IMR-90 (cell line): ENCODE data around the gene ANP32B. TPM values are rescaled to one million over a fixed set of nuclear protein-coding genes. Genes with fewer than 3 reads are reported as not detected.
A peak's percentile ranks its signal among the peaks of the same experiment; 100 is the strongest.

ENCODE experiments used
- ATAC-seq: fragments of 200-7000 bp; cut with Tn5 transposase; 2 replicates; pipeline ENCODE4 v1.9.1; 2020; ENCODE audit warnings: low read depth, mild to moderate bottlenecking, moderate library complexity
- BruUV-seq: library from RNA; stranded (reverse); fragments of 400-500 nt; replicated peaks from 2 replicates; lab custom pipeline; 2021; lab: Mats Ljungman, UMichigan
- CTCF ChIA-PET: fragments of 300-600 bp; formaldehyde crosslinking; extraction: SDS; loops from one replicate; lab custom pipeline; 2021; ENCODE audit warnings: antibody characterized with exemption; lab: Yijun Ruan, JAX
- POLR2A ChIA-PET: fragments of 300-600 bp; sonication (Branson Sonifier 250); formaldehyde crosslinking; loops from one replicate; lab custom pipeline; 2022; ENCODE audit warnings: antibody characterized with exemption; ENCODE audit not compliant: unreplicated experiment; lab: Charles Lee
- DNase-seq: peaks from one replicate; pipeline ENCODE4 v3.0.0; 2013
- H2AFZ ChIP-seq: replicated peaks from 2 replicates; pipeline ENCODE3; 2013; ENCODE audit warnings: low read length, mild to moderate bottlenecking; ENCODE audit not compliant: poor library complexity
- H2AK5ac ChIP-seq: 2 replicates; pipeline ENCODE4 v1.6.1; 2013; ENCODE audit warnings: low read depth, low read length, inconsistent platforms
- H2AK9ac ChIP-seq: replicated peaks from 2 replicates; pipeline ENCODE3; 2013; ENCODE audit warnings: mild to moderate bottlenecking, low read depth, low read length, moderate library complexity; ENCODE audit not compliant: poor library complexity
- H2BK120ac ChIP-seq: 2 replicates; pipeline ENCODE4 v1.6.1; 2013; ENCODE audit warnings: low read depth, low read length, inconsistent platforms
- H2BK15ac ChIP-seq: 3 replicates; pipeline ENCODE4 v1.6.1; 2013; ENCODE audit warnings: low read depth, low read length, inconsistent platforms
- H2BK20ac ChIP-seq: 2 replicates; pipeline ENCODE4 v1.6.1; 2013; ENCODE audit warnings: low read depth, mild to moderate bottlenecking, inconsistent platforms, low read length, moderate library complexity
- H2BK5ac ChIP-seq: 2 replicates; pipeline ENCODE4 v1.6.1; 2013; ENCODE audit warnings: mild to moderate bottlenecking, low read depth, low read length, inconsistent platforms; ENCODE audit not compliant: poor library complexity, severe bottlenecking
- H3K14ac ChIP-seq: replicated peaks from 2 replicates; pipeline ENCODE4 v1.6.1; 2013; ENCODE audit warnings: low read depth, low read length, inconsistent platforms
- H3K18ac ChIP-seq: 2 replicates; pipeline ENCODE4 v1.6.1; 2013; ENCODE audit warnings: low read depth, low read length, control low read depth
- H3K23ac ChIP-seq: 2 replicates; pipeline ENCODE4 v1.6.1; 2013; ENCODE audit warnings: low read depth, low read length, inconsistent platforms
- H3K27ac ChIP-seq: 2 replicates; pipeline ENCODE4 v1.5.1; 2013; ENCODE audit warnings: mild to moderate bottlenecking, control low read depth, low read length; ENCODE audit not compliant: insufficient read depth
- H3K27me3 ChIP-seq: 2 replicates; pipeline ENCODE4 v1.6.1; 2013; ENCODE audit warnings: low read length; ENCODE audit not compliant: control insufficient read depth, insufficient read depth
- H3K36me3 ChIP-seq: 2 replicates; pipeline ENCODE4 v1.6.1; 2013; ENCODE audit warnings: low read length, mixed read lengths; ENCODE audit not compliant: control insufficient read depth, insufficient read depth
- H3K4ac ChIP-seq: 2 replicates; pipeline ENCODE4 v1.6.1; 2013; ENCODE audit warnings: low read depth, low read length, inconsistent platforms
- H3K4me1 ChIP-seq: 2 replicates; pipeline ENCODE4 v1.6.1; 2013; ENCODE audit warnings: low read length, mixed read lengths; ENCODE audit not compliant: control insufficient read depth, insufficient read depth
- H3K4me2 ChIP-seq: 2 replicates; pipeline ENCODE4 v1.6.1; 2013; ENCODE audit warnings: low read depth, mild to moderate bottlenecking, control low read depth, low read length, moderate library complexity
- H3K4me3 ChIP-seq: 2 replicates; pipeline ENCODE4 v1.5.1; 2013; ENCODE audit warnings: low read depth, mild to moderate bottlenecking, control low read depth, low read length, moderate library complexity; ENCODE audit not compliant: insufficient read depth
- H3K56ac ChIP-seq: 2 replicates; pipeline ENCODE4 v1.6.1; 2013; ENCODE audit warnings: low read length, inconsistent platforms; ENCODE audit not compliant: insufficient read depth; ENCODE audit errors: extremely low read depth
- H3K79me1 ChIP-seq, 2 experiments: 2 replicates each; pipeline ENCODE4 v1.6.1; 2013; ENCODE audit warnings: low read length in 2 of 2, inconsistent platforms in 1 of 2, low read depth in 1 of 2
- H3K9ac ChIP-seq: 2 replicates; pipeline ENCODE4 v1.6.1; 2013; ENCODE audit warnings: low read depth, low read length, control low read depth
- H3K9me1 ChIP-seq: 2 replicates; pipeline ENCODE4 v1.6.1; 2013; ENCODE audit warnings: low read length, inconsistent platforms; ENCODE audit not compliant: insufficient read depth
- H3K9me3 ChIP-seq: 2 replicates; pipeline ENCODE4 v1.6.1; 2013; ENCODE audit warnings: low read length; ENCODE audit not compliant: control insufficient read depth, insufficient read depth
- H4K20me1 ChIP-seq: 2 replicates; pipeline ENCODE4 v1.6.1; 2013; ENCODE audit warnings: low read length, inconsistent platforms; ENCODE audit not compliant: insufficient read depth
- H4K5ac ChIP-seq: 2 replicates; pipeline ENCODE4 v1.6.1; 2013; ENCODE audit warnings: mild to moderate bottlenecking, low read depth, low read length, control low read depth
- H4K8ac ChIP-seq, 2 experiments: 2 replicates each; pipeline ENCODE4 v1.6.1; 2013; ENCODE audit warnings: low read depth in 2 of 2, low read length in 2 of 2, control low read depth in 1 of 2, inconsistent platforms in 1 of 2
- H4K91ac ChIP-seq: 2 replicates; pipeline ENCODE4 v1.6.1; 2013; ENCODE audit warnings: low read depth, low read length, inconsistent platforms; ENCODE audit not compliant: insufficient read depth
- BHLHE40 ChIP-seq: fragments of 150-350 bp; IDR thresholded peaks from 2 replicates; pipeline ENCODE4 v1.6.1; 2016; ENCODE audit warnings: mild to moderate bottlenecking, low read depth, low read length
- CEBPB ChIP-seq: IDR thresholded peaks from 2 replicates; pipeline ENCODE4 v1.6.1; 2012; ENCODE audit warnings: low read depth, low read length, improper control_type of control experiment
- CHD1 ChIP-seq: IDR thresholded peaks from 2 replicates; pipeline ENCODE4 v1.6.1; 2012; ENCODE audit warnings: low read depth, low read length, improper control_type of control experiment
- CTCF ChIP-seq: conservative IDR thresholded peaks from 2 replicates; pipeline ENCODE4 v1.5.1; 2012; ENCODE audit warnings: mild to moderate bottlenecking, low read depth, low read length, improper control_type of control experiment
- ELK1 ChIP-seq: fragments of 150-350 bp; IDR thresholded peaks from 2 replicates; pipeline ENCODE4 v1.6.1; 2016; ENCODE audit warnings: low read depth, mild to moderate bottlenecking, low read length, moderate library complexity, borderline replicate concordance
- FOS ChIP-seq: fragments of 150-350 bp; IDR thresholded peaks from 2 replicates; pipeline ENCODE4 v1.6.1; 2016; ENCODE audit warnings: low read depth, low read length
- MAFK ChIP-seq: IDR thresholded peaks from 2 replicates; pipeline ENCODE4 v1.6.1; 2012; ENCODE audit warnings: low read depth, low read length, improper control_type of control experiment
- MAZ ChIP-seq: IDR thresholded peaks from 2 replicates; pipeline ENCODE4 v1.6.1; 2012; ENCODE audit warnings: low read depth, mild to moderate bottlenecking, low read length, improper control_type of control experiment, moderate library complexity, borderline replicate concordance
- MXI1 ChIP-seq: IDR thresholded peaks from 2 replicates; pipeline ENCODE4 v1.6.1; 2012; ENCODE audit warnings: low read depth, mild to moderate bottlenecking, low read length, moderate library complexity, borderline replicate concordance
- NFE2L2 ChIP-seq: fragments of 150-350 bp; IDR thresholded peaks from 2 replicates; pipeline ENCODE4 v1.6.1; 2016; ENCODE audit warnings: low read depth, mild to moderate bottlenecking, low read length
- POLR2A ChIP-seq: IDR thresholded peaks from 2 replicates; pipeline ENCODE4 v1.6.1; 2012; ENCODE audit warnings: mild to moderate bottlenecking, low read depth, low read length
- RAD21 ChIP-seq: IDR thresholded peaks from 2 replicates; pipeline ENCODE4 v1.6.1; 2012; ENCODE audit warnings: low read length, improper control_type of control experiment
- RFX5 ChIP-seq: IDR thresholded peaks from 2 replicates; pipeline ENCODE4 v1.8.0; 2012; ENCODE audit warnings: low read depth, mild to moderate bottlenecking, low read length, moderate library complexity
- SMC3 ChIP-seq: fragments of 150-350 bp; IDR thresholded peaks from 2 replicates; pipeline ENCODE4 v1.6.1; 2016; ENCODE audit warnings: low read depth, mild to moderate bottlenecking, antibody characterized with exemption, low read length, moderate library complexity
- USF2 ChIP-seq: fragments of 150-350 bp; IDR thresholded peaks from 2 replicates; pipeline ENCODE4 v1.6.1; 2017; ENCODE audit warnings: mild to moderate bottlenecking, antibody characterized with exemption, low read length, low read depth
- WGBS, 2 experiments: methylation state at CpG; one replicate each; pipeline versions ENCODE4 v1.1.5 to v1.1.7; 2013; ENCODE audit warnings: missing lambda C conversion rate in 2 of 2; ENCODE audit not compliant: insufficient read length in 1 of 2; ENCODE audit errors: extremely low coverage in 2 of 2; 5-methylcytosine and 5-hydroxymethylcytosine counted together
- dilution Hi-C: fragments of 300-500 bp; cut with HindIII; formaldehyde crosslinking; loops from one replicate; pipeline ENCODE4 v1.14.3; 2018; ENCODE audit warnings: low sequenced_read_pairs; ENCODE audit not compliant: unreplicated experiment
- in situ Hi-C: fragments of 300-500 bp; cut with MboI; formaldehyde crosslinking; loops from 3 replicates; pipeline ENCODE4 v1.14.3; 2019; ENCODE audit warnings: low sequenced_read_pairs, inconsistent platforms, mixed read lengths
- intact Hi-C: fragments of 100-400 bp; cut with micrococcal nuclease; formaldehyde crosslinking; loops from 2 replicates; pipeline ENCODE4 v1.10.0; 2022
- polyA plus RNA-seq, 3 experiments: library from polyadenylated mRNA; depleted of rRNA; stranded (reverse); fragments of >200 nt; gene quantifications; 2 replicates each; pipeline ENCODE4 v1.2.3, GENCODE V29; 2012; ENCODE audit warnings: low replicate concordance in 1 of 3
- total RNA-seq: library from RNA; depleted of rRNA; stranded (reverse); fragments of >200 nt; gene quantifications from 2 replicates; pipeline ENCODE4 v1.2.3, GENCODE V29; 2012

The ANP32B gene
- total and polyA plus RNA-seq, 2 of the 4 experiments (the other 2 are of a cell fraction) = 3.9 to 46.8 TPM

GRCh38 chr9:98064623-98065392, 81.7 kb downstream of the ANP32B start:
- no TSS peak for BruUV-seq
- no peaks in the 10 kb centered on the region for H3K9me3 ChIP-seq
- TF ChIP-seq NFE2L2 (no peak), MAZ (no peak), SMC3 (no peak), ELK1 (no peak), FOS (no peak), RFX5 (no peak), USF2 (no peak), RAD21 (no peak), CEBPB (no peak), MAFK (no peak), CTCF (no peak), MXI1 (no peak), CHD1 (no peak), POLR2A (no peak), BHLHE40 (no peak)

More at GRCh38 chr9:98064623-98065392, 81.7 kb downstream of the ANP32B start:
- H3K4ac ChIP-seq = no peak overlapping the region
- no peak overlapping the region for H3K4me3 ChIP-seq
- intact Hi-C loops (no loop called here), in situ Hi-C loops (no loop called here), dilution Hi-C loops (no loop called here)
- H3K23ac ChIP-seq = no peak overlapping the region
- H4K20me1 ChIP-seq = peaks cover 12% of the 10 kb centered on the region; the same call in 1 of the 2 replicates
- H3K9me1 ChIP-seq = peaks cover 9% of the 10 kb centered on the region
- no peak overlapping the region for H2AFZ ChIP-seq
- no peak for DNase-seq
- no peak overlapping the region for H3K27ac ChIP-seq
- no peak overlapping the region for H4K91ac ChIP-seq
- H2BK15ac ChIP-seq = no peak overlapping the region
- WGBS, 2 experiments = 87% methylated on average over 3 of the region's 8 CpGs; no CpG with 5 or more reads in 1 of the 2 experiments
- no peak overlapping the region for H2BK20ac ChIP-seq
- 0 out of 2 replicates have a peak, but pooled peaks cover 1% of the 10 kb centered on the region for H3K4me1 ChIP-seq
- no peak overlapping the region for H2AK5ac ChIP-seq
- H3K79me1 ChIP-seq = peaks cover 20 to 65% of the 10 kb centered on the region in 2 experiments
- peak; percentile 57 for ATAC-seq
- H2AK9ac ChIP-seq = peak overlapping the region; percentile 37
- no peaks in the 10 kb centered on the region for H3K27me3 ChIP-seq
- H2BK5ac ChIP-seq = no peak overlapping the region
- no peak overlapping the region for H3K18ac ChIP-seq
- H3K14ac ChIP-seq = no peak overlapping the region
- no peak overlapping the region for H3K56ac ChIP-seq
- H2BK120ac ChIP-seq = no peak overlapping the region
- no peak overlapping the region for H3K9ac ChIP-seq
- ChIA-PET CTCF (no interaction called here), POLR2A (no interaction called here)
- no peak overlapping the region for H4K5ac ChIP-seq
- no peak overlapping the region for H3K4me2 ChIP-seq
- H3K36me3 ChIP-seq = peaks cover 30% of the 10 kb centered on the region
- H4K8ac ChIP-seq = no peak overlapping the region
